Measurements from ENCODE around the gene SCAMP3. TPM values are rescaled to one million over a fixed set of nuclear protein-coding genes. Genes with fewer than 3 reads are reported as not detected.
A peak's percentile ranks its signal among the peaks of the same experiment; 100 is the strongest.

Gene SCAMP3
- total and polyA plus RNA-seq, 2 experiments from 2014 or later, result 67.3 to 172 TPM

GRCh38 chr1:155266553-155266952, 4.4 kb upstream of the SCAMP3 start:
- H3K4me1 ChIP-seq (ENCODE audit: low read depth), result no peaks in the 10 kb centered on the region
- no peaks in the 10 kb centered on the region for H3K27me3 ChIP-seq
- no peak for TF ChIP-seq CTCF (IDR thresholded peaks at IDR 0.05; ENCODE audit: low read depth, low read length)
- H3K36me3 ChIP-seq, result peaks cover 66% of the 10 kb centered on the region
- no peak overlapping the region for H3K4me3 ChIP-seq
- H3K27ac ChIP-seq, result peak overlapping the region; percentile 9
- H3K9me3 ChIP-seq (ENCODE audit: low read depth), result no peaks in the 10 kb centered on the region
- DNase-seq (ENCODE audit: low read depth in 1 of 2, low spot score in 1 of 2), result no peak

GRCh38 chr1:155263067-155263466, 907 bp upstream of the SCAMP3 start:
- DNase-seq (ENCODE audit: low read depth in 1 of 2, low spot score in 1 of 2), result no peak
- Histone ChIP-seq H3K27me3 (no peaks in the 10 kb centered on the region), H3K4me1 (ENCODE audit: low read depth) (peaks cover 7% of the 10 kb centered on the region), H3K4me3 (no peak overlapping the region), H3K9me3 (ENCODE audit: low read depth) (no peaks in the 10 kb centered on the region), H3K36me3 (peaks cover 45% of the 10 kb centered on the region), H3K27ac (peak overlapping the region; percentile 64)
- TF ChIP-seq CTCF (IDR thresholded peaks at IDR 0.05; ENCODE audit: low read depth, low read length), result no peak

GRCh38 chr1:155261493-155261851, 688 bp downstream of the SCAMP3 start:
- TF ChIP-seq CTCF (IDR thresholded peaks at IDR 0.05; ENCODE audit: low read depth, low read length), result no peak
- Histone ChIP-seq H3K27ac (peak overlapping the region; percentile 68), H3K4me3 (peak overlapping the region; percentile 44), H3K4me1 (ENCODE audit: low read depth) (peaks cover 7% of the 10 kb centered on the region), H3K9me3 (ENCODE audit: low read depth) (no peaks in the 10 kb centered on the region), H3K36me3 (peaks cover 31% of the 10 kb centered on the region), H3K27me3 (no peaks in the 10 kb centered on the region)
- no peak for DNase-seq (ENCODE audit: low read depth in 1 of 2, low spot score in 1 of 2)

- Histone ChIP-seq H3K27ac (peak overlapping the region; percentile 68), H3K4me3 (no peak overlapping the region), H3K36me3 (peaks cover 22% of the 10 kb centered on the region), H3K4me1 (ENCODE audit: low read depth) (peaks cover 10% of the 10 kb centered on the region), H3K27me3 (no peaks in the 10 kb centered on the region), H3K9me3 (ENCODE audit: low read depth) (no peaks in the 10 kb centered on the region)
- no peak for TF ChIP-seq CTCF (IDR thresholded peaks at IDR 0.05; ENCODE audit: low read depth, low read length)
- no peak for DNase-seq (ENCODE audit: low read depth in 1 of 2, low spot score in 1 of 2)
Measured at GRCh38 chr1:155260276-155260675, 1.9 kb downstream of the SCAMP3 start.

GRCh38 chr1:155256058-155256852, 5.9 kb downstream of the SCAMP3 start:
- peaks cover 4% of the 10 kb centered on the region for H3K36me3 ChIP-seq
- no peak for TF ChIP-seq CTCF (IDR thresholded peaks at IDR 0.05; ENCODE audit: low read depth, low read length)
- no peak overlapping the region for H3K4me3 ChIP-seq
- peaks cover 32% of the 10 kb centered on the region for H3K4me1 ChIP-seq (ENCODE audit: low read depth)
- no peaks in the 10 kb centered on the region for H3K27me3 ChIP-seq
- DNase-seq (ENCODE audit: low read depth in 1 of 2, low spot score in 1 of 2), result no peak
- H3K9me3 ChIP-seq (ENCODE audit: low read depth), result no peaks in the 10 kb centered on the region
- H3K27ac ChIP-seq, result peak overlapping the region; percentile 69
